ENCODE results near the gene CD2AP.

- TF ChIP-seq CTCF (IDR thresholded peaks at IDR 0.05 in 8 of 11, conservative IDR thresholded peaks at IDR 0.05 in 3 of 11) (no peak), POLR2A (IDR thresholded peaks at IDR 0.05) (no peak), POLR2AphosphoS5 (IDR thresholded peaks at IDR 0.05) (no peak)
Measured at GRCh38 chr6:47490676-47491075, 13.1 kb downstream of the CD2AP start.

All from spleen (tissue), 7 donors.